HG02763 (cell line): ENCODE results near the gene MTG1.

ENCODE experiments used
- ATAC-seq: cut with Tn5 transposase; IDR thresholded peaks from one replicate; pipeline ENCODE4 v1.9.1; 2021; ENCODE audit warnings: mild to moderate bottlenecking, moderate library complexity; ENCODE audit not compliant: unreplicated experiment

Gene MTG1

GRCh38 chr10:133394064-133394663 lies at the start of gene MTG1:
Gene MTG1, plus strand, starts transcription at chr10:133394157. Its CDS starts 64 bp downstream, at chr10:133394221.
- ATAC-seq, result peak; percentile 61

GRCh38 chr10:133344236-133344635 lies 49.7 kb upstream of the MTG1 start:
- no peak for ATAC-seq

- ATAC-seq, result no peak
Observed at GRCh38 chr10:133346413-133346812, 47.5 kb upstream of the MTG1 start.

GRCh38 chr10:133347710-133348517 lies 46.0 kb upstream of the MTG1 start:
- no peak for ATAC-seq

GRCh38 chr10:133349160-133349568 lies 44.8 kb upstream of the MTG1 start:
- no peak for ATAC-seq

- ATAC-seq, result no peak
Observed at GRCh38 chr10:133349577-133350011, 44.4 kb upstream of the MTG1 start.

GRCh38 chr10:133350283-133350949 lies 43.5 kb upstream of the MTG1 start:
- no peak for ATAC-seq

GRCh38 chr10:133350950-133351329 lies 43.0 kb upstream of the MTG1 start:
- ATAC-seq, result no peak

GRCh38 chr10:133351408-133352318 lies 42.3 kb upstream of the MTG1 start:
- ATAC-seq, result no peak

- no peak for ATAC-seq
Observed at GRCh38 chr10:133353202-133353959, 40.6 kb upstream of the MTG1 start.

GRCh38 chr10:133353988-133354605 lies 39.9 kb upstream of the MTG1 start:
- no peak for ATAC-seq

GRCh38 chr10:133354672-133355240 lies 39.2 kb upstream of the MTG1 start:
- ATAC-seq, result no peak

GRCh38 chr10:133355266-133355665 lies 38.7 kb upstream of the MTG1 start:
- no peak for ATAC-seq

- ATAC-seq, result no peak
Observed at GRCh38 chr10:133355991-133356390, 38.0 kb upstream of the MTG1 start.

- no peak for ATAC-seq
Observed at GRCh38 chr10:133356549-133357284, 37.2 kb upstream of the MTG1 start.

GRCh38 chr10:133357285-133358161 lies 36.4 kb upstream of the MTG1 start, which contains the start of gene FUOM:
Gene FUOM, minus strand, starts transcription at chr10:133358019. Its CDS starts 12 bp downstream, at chr10:133358007.
- ATAC-seq, result peak; percentile 52

- ATAC-seq, result no peak
Observed at GRCh38 chr10:133358162-133358924, 35.6 kb upstream of the MTG1 start.
